Measurements from ENCODE around the gene POU2F3.

Gene POU2F3

DNA sequence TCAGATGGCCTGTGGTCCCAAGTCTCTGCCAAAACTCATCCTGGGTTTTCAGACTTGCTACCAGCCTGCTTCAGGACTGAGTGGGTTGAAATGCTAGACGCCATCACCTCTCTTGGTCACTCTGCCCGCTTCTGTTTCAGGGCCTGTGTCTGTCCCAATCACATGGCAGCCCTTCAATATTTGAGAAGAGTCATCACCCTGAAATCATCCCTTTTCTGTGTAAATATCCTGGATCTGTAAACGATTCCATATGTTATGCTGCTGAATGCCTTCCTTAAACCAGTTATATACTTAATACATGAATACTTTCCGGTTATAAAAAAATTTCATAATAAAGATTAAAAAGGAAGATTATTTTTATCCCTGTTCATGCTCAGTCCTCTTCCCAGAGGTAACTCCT lies 45.3 kb downstream of the POU2F3 start:
- no peak for DNase-seq (ENCODE audit: low read depth)

DNA sequence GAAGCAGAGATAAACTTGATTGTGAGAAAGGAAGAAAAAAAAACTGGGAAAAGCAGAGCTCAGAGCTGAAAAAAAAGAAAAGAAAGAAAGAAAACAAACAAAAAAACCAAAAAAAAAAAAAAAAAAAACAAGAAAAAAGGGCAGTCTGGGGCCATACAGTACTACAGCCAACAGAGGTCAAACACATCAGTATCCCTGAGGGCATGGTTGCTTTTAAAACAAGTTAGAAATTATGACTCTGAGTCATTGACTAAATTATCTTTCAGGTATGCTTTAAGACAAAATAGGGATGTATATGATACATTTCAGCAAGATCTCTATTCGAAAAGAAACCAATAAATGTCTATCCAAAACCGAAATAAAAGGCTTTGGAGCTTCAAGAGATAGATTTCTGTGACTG lies 48.1 kb downstream of the POU2F3 start:
- DNase-seq (ENCODE audit: low read depth): no peak

DNA sequence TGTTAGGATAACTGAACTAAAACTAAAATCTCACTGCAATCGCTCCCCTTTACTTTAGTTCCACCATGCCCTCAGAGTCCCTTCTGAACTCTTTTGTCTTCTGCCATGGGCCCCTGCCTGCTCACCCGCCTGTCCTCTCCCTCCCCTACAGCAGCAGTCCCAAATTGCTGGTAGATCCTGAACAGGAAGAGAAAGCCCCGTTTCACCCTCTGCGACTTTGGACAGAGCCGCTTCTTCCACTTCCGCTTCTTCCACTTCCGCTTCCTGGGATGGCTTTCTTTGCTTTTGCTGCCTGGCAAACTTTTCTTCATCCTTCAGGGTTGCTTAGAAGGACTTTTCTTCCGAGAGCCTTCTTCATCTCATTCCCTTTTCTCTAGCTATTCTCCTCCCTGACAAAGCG lies 49.5 kb downstream of the POU2F3 start:
- DNase-seq (ENCODE audit: low read depth): no peak

DNA sequence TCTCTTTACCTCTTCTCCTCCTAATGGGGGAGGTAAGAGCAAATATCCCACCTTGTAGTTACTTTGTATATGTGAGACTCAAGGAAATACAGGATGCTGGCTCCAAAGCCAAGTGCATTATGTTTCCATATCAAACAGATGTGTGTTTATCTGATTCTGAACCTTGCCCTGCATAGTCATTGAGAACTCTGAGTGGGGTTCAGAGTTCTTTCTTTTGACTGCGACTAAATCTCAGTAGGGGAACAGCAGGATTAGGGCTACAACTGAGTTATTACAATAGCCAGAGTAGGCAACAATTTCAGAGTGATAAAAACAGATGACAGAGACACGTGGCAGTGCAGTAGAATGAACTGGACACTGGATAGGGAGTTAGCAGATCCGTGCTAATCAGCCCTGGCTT lies 51.0 kb downstream of the POU2F3 start:
- DNase-seq (ENCODE audit: low read depth): no peak

DNA sequence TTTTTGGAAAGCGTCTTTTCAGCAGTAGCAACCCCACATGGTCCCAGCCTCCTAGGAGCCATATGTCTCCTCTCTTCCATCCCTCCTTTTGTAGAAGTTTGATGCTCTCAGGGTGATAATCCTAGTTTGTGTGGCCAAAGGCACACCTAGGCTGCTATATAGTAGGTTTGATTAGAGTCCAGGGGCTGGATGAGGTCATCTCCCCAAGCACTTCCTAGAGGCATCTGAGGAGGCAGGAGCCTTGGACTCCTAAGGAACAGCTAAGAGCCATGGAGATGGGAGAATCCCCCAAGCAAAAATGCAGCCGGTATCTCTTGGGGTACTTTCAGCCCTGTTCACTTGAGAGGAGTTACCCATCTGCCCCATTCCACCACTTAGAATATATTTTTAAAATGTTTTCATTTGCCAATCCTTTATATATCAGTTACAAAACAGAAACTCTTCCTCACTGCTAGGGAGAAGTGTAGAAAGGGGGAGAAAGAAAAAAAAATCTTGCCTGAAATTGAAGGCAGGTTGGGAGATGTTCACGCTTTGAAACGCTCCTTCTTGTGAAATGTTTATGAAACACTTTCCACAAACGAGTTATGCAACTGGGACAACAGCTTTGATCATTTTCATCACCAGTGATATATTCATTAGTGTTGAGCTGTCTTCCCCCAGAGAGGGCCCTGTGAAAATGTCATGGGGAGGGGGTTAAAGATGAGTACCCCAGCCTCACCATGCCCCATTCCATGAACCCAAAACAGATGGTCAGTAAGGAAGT lies 53.3 kb downstream of the POU2F3 start:
- DNase-seq (ENCODE audit: low read depth): no peak

DNA sequence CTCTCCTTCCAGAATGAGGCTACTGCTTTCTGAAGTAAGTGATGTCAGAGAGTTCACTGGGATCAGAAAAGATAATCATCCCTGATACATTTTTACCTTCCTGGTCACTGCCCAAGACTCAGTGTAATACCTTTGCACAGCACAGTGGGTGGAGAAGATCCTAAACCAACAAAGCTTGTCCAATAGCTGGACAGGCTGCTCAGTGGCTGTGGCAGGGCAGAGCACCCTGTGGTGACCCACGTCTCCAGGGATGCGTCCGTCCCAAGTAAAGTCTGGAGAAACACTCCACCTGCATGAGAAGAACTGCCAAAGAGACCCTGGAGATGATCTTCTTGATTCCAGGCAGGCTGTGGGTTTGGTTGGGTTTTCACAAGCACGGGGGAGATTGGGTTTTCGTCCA lies 54.2 kb downstream of the POU2F3 start:
- DNase-seq (ENCODE audit: low read depth): no peak

DNA sequence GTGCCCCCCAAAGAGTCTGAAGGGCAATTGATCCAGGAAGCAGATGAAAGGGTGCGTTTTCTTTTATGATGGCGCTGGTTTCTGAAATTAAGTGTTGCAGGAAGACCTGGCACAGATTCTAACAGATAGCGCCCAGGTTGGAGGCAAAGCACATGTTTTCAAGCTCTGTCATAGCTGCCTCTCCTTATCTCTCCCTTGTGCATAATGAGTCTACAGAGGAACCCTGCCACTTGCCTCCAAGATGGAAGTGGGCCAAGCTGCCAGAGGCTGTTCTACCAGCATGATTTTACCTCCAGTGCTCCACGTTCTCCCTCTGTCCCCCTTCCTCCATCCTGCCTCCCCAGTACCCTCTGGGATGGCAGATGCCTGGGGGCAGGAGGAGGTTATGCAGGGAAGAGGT lies 55.2 kb downstream of the POU2F3 start:
- no peak for DNase-seq (ENCODE audit: low read depth)

DNA sequence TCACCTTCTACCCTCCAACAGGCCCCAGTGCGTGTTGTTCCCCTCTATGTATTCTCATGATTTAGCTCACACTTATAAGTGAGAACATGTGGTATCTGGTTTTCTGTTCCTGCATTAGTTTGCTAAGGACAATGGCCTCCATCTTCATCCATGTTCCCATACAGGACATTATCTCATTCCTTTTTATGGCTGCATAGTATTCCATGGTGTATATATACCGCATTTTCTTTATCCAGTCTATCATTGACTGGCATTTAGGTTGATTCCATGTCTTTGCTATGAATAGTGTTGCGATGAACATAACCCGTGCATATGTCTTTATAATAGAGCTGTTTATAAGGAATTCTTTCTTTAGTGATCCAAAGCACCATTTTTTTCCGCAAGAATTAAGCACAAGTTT lies 56.6 kb downstream of the POU2F3 start:
- DNase-seq (ENCODE audit: low read depth): no peak

DNA sequence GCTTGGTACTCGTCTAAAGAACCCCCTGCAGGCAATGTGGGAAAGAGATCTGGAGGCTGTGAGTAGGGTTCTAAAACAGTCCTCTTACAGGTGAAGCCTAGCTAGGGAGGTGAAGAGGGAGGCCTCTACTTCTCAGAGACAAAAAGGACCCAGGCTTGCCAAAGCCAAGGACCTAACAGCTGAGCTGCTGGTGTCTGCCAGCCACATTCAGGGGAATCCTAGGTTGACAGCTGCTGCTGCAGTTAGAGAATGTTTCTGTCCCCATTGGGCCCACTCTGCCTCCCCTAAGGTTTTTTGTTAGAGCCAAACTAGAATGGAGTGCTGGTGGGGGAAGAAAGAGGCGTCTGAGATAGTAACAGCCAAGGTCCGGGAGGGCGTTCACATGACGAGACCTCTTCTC lies 58.5 kb downstream of the POU2F3 start:
- DNase-seq (ENCODE audit: low read depth): no peak

DNA sequence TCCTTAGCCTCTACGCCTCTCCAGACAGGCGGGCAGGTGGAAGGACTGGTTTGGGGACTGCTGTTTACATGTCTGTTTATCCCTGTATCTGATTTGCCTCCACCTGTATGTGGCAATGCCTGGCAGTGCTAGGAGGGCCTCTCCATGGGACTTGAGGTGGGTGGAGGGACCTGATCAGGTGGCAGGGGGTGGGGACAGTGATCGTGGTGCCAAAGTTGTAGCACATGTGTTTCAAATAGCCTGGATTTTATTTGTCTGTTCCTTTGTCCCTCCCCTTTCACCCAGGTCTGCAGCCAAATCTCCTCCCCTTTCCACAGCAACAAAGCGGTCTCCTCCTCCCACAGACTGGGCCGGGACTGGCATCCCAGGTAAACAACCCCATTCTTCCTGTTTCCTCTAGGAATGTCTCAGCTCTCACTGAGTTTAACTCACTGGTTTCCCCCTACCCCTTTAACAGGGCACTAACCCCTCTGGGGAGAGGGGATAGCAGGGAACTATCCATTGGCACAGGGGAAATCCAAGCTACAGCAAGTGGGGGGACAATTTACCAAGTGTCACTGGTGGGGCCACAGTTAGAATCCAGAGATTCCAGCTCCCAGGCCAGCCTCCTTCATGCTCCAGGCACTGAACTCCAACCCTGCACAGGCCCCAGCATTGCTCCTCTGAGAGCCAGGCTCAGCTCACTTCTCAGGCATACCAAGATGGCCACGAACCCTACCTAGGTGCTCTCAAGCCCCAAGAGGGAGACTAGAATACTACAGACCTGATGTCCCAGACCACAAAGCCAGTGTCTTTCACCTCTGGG lies 62.3 kb downstream of the POU2F3 start:
- no peak for DNase-seq (ENCODE audit: low read depth)

DNA sequence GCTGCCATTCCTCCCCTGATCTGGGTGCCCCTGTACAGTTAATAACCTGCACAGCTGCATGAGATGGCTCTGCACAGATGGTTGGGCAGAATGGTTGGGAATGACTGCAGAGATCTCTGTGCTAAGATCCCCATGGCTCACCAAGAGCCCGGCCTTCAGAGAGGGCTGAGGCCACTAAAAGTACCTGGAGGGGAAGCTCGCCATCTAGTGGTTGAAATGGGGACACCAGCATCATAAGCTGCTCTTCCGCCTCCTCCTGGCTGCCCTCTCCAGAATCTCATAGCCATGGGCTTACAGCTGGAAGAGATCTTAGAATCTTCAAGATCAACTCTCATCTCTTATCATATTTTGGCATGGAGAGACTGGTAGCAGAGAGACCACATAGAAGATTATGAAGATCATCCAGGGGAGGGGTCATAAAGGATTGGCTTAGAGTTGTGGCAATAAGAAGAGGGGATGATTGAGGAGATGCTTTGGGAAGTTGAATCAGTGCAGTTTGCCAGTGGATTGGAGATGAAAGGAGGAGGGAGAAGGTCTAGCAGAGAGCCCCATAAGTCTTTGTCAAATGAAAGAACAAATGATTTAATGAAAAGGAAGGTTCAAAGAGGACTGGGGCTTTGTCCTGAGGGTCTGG lies 63.2 kb downstream of the POU2F3 start:
- DNase-seq (ENCODE audit: low read depth): peak; percentile 4

DNA sequence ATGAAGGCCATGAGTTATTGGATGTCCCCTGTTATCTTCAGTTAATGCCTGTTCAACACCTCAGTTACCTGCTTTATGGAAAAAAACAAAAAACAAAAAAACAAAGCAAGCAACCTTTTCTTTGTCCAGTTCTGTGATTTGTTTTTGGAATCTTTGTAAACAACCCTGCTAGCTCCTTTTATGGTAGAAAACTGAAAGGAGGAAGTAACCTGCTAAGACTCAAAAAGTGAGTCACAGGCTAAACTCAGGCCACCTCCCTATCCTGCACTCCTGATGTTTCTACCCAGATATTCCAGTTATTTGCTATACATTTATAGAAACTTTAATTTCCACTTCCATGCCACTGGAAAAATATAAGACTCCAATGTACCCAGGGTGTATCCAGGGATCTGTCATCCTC lies 64.6 kb downstream of the POU2F3 start:
- no peak for DNase-seq (ENCODE audit: low read depth)

DNA sequence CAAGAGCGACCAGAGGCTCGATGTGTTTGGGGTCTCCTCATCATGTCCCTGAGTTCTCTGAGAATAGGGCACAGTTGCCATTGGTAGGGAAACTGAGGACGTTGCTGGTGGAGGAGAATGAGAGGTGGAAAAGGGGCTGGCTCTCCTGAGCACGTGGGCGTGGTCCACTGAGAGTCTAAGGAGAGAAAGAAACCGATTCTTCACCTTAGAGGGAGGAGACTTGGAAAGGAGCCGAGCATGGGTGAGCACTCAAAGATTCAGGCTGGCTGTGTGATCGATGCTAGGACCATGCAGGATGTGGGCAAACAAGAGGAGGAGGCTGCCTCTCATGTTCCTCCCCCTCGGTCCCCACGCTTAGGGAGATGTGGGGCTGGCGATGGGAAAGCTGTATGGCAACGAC lies 65.3 kb downstream of the POU2F3 start:
- DNase-seq (ENCODE audit: low read depth): no peak

DNA sequence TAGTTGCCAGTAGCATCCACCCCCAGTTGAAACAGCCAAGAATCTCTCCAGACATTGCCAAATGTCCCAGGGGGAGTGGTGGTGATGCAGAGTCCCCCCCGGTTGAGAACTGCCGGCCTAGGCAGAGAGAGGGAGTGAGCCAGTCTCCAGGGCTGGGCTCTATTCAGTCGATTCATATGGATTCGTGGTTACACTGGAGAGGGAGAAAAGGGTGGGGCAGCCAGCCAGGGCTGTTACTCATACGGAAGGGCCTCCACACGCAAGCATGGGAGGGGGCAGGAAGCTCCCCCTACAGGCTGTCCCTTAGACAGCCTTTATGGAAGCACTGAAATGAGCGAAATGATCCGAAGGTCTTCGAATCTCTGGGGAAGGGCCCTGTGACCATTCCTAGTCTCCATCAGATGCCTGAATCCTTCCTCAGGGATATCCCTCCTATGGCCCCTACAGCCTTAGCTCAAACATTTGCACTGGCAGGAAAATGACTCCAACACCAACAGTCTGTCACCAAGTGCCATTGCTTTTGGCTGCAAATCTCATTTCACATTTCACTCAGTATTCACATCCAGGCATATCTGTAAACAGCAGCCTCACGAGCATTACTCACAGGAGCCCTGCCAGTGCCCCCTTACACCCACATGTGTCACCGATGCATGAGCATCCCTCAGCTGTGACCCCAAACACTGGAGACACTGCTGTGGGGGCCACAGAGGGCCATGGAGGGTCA lies 66.7 kb downstream of the POU2F3 start:
- DNase-seq (ENCODE audit: low read depth): no peak

DNA sequence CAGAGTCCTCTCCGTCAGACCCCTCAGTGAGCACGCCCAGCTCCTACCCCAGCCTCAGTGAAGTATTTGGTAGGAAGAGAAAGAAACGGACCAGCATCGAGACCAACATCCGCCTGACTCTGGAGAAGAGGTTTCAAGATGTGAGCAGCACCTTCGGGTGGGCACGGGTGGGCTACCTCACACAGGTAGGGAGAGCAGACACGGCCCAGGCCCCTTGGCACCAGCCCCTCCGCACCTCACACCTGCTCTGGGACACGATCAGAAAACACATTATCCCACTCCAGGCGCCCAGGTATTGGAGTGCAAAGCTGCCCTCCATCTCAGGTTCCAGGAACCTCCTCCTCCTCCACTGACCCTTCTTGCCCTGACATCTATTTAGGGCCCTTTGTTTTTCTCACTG lies 67.5 kb downstream of the POU2F3 start:
- no peak for DNase-seq (ENCODE audit: low read depth)

DNA sequence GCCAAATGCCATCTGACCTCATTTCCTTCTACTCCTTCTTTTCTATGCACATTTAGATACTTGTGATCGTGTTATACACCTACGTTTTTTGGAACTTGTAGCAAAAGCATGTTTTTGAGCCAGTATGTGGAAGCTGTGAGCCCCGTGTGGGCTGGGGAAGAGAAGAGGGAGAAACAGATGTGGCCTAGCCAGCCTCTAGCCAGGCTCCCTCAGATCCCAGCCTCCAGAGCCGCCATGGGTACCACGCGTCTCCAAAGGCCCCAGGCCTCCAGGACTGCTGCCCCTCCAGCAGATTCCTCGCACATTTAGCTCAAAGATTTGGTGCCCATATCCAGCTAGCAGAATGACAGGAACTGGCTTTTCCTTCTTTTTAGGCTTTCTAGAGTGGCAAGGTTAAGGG lies 68.1 kb downstream of the POU2F3 start:
- no peak for DNase-seq (ENCODE audit: low read depth)

DNA sequence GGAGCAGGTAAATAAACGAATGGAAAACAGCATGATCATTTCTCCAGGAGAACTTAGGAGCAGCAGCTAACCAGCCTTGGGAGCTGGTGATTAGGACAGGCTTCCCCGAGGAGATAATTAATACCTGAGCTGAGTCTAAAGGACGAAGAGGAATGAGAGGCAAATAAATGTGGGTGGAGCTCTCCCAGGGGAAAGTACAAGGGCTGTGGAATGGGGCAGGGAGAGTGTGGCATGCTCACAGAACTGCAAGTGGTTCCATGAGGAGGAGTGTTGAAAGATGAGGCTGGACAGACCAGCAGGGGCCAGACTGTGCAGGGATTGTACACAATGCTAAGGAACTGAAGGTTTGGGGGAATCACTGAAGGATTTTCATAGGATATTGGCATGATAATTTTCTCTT lies 70.9 kb downstream of the POU2F3 start:
- no peak for DNase-seq (ENCODE audit: low read depth)

DNA sequence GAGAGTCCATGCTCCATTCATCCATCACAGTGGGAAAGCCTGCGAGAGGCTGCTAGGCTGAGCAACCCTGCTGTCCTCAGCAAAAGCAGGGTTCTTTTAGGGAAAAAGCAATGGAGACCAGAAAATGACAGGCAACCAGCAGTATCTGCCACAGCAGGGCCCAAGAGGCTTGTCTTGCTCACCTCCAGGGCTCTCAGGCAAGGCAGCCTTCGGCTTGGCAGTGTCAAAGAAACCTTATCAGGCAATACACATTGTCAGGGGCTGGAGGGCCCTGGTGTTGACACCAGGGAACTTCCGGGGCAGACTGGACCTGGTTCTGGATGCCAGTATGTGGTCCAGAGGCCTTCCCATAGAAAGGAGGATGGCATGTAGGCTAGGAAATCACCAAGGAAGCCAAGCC lies 74.9 kb downstream of the POU2F3 start:
- no peak for DNase-seq (ENCODE audit: low read depth)

DNA sequence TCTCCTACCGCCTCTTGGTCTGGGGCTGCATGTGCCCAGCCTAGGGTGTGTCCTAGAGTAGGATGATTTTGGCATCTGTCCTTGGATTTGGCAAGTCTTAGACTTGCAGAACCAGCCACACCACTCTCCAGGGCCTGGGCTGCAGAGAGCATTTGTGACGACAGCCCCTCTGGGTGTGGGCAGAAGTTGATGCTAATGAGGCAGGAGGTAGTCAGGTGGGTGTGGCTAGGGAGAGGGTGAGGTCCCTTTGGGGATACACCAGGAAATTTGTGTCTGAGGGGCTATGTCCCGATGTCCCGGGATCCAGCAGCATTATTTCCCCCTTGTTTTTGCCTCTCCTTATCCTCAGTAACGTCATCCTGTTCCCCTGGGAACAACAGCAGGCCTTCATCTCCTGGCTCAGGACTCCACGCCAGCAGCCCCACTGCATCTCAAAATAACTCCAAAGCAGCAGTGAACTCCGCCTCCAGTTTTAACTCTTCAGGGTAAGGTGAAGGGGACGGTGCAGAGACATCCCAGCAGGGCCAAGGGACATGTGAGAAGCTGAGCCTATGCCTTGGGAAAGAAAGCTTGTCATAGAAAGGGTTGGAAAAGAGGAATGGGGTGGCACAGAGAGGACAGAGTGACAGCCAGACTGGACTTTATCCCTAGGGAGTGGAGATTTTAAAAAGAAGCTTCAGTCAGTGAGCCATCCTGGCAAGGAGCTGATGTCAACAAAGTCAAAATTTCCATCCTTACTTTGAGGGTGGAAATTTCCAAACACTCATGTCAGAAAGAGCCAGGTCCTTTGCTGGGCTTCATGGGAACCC lies 77.1 kb downstream of the POU2F3 start:
- DNase-seq (ENCODE audit: low read depth): no peak

DNA sequence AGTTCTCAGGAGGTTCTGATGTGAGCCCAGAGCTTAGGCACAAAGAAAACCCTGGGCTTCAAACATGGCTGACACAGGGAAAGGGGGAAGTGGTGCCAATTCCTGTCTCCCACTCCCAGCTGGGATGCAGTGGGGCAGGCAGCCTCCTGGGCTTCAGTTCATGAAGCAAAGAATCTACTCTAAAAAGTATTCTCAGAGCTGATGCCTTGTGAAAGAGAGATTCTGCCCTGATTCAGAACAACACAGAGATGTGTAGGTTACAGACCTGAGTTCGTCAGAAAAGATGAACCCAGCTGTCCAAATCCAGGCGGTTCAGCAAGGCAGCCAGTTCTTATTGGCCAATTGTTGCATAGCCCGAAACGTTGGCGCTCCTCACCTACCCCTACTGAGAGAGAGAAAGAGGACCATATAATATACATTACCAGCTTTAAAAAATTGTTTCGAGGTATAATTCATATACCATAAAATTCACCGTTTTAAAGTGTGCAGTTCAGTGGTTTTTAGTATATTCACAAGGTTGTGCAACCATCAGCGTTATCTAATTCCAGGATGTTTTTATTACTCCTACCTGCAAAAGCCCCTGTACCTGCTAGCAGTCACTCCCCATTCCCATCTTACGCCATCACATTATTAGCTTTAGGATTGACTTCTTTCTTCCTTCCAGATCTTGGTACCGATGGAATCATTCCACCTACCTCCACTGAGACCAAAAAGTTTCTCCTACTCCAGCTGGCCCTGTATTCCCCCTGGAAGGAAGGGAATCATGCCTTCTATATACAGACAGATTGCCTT lies 77.9 kb downstream of the POU2F3 start:
- DNase-seq (ENCODE audit: low read depth): no peak

DNA sequence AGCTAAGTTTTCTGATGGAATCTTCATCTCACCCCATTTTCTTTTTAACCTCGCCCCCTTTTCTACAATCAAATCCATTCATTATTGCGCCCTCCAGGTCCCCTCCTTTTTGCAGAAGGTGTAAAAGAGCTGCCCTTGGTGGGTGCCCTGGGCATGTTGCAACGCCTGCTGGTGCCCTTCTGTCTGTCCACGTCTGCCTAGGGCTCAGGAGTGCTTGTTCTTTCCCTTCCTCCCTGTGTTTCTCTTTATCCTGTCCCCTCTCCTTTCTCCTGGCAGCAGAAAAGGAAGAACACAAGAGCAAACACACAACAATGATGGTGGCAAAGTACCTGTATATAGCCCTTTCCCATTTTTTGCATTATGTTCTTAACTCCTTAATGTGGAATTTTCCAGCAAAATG lies 79.0 kb downstream of the POU2F3 start:
- no peak for DNase-seq (ENCODE audit: low read depth)
